Measurements from ENCODE around the gene MLST8. TPM values are rescaled to one million over a fixed set of nuclear protein-coding genes. Genes with fewer than 3 reads are reported as not detected.

MLST8 gene
- total RNA-seq, 1 experiment from 2014 or later: 58.0 TPM

- no peaks in the 10 kb centered on the region for H3K9me3 Mint-ChIP-seq (ENCODE audit: low read depth, unreplicated experiment)
- H3K4me1 Mint-ChIP-seq (ENCODE audit: low read depth, unreplicated experiment): peaks cover 9% of the 10 kb centered on the region
- CTCF ChIA-PET: no interaction called here
- H3K27ac Mint-ChIP-seq (ENCODE audit: unreplicated experiment): no peak overlapping the region
- H3K4me3 Mint-ChIP-seq (ENCODE audit: low read depth, unreplicated experiment): no peak overlapping the region
- H3K27me3 Mint-ChIP-seq (ENCODE audit: unreplicated experiment): no peaks in the 10 kb centered on the region
- no TSS peak for BruUV-seq (replicated peaks)
- DNase-seq: no peak
- TF ChIP-seq CTCF (IDR thresholded peaks at IDR 0.05; ENCODE audit: unreplicated experiment): no peak
- H3K36me3 Mint-ChIP-seq (ENCODE audit: insufficient read depth, unreplicated experiment): peaks cover 72% of the 10 kb centered on the region
- intact Hi-C loops (cut with micrococcal nuclease; ENCODE audit: unreplicated experiment): no loop called here
Observed at GRCh38 chr16:2229091-2229490, 23.8 kb downstream of the MLST8 start.

- no peak for DNase-seq
- BruUV-seq (replicated peaks): no TSS peak
- Mint-ChIP-seq H3K36me3 (ENCODE audit: insufficient read depth, unreplicated experiment) (peaks cover 72% of the 10 kb centered on the region), H3K27me3 (ENCODE audit: unreplicated experiment) (no peaks in the 10 kb centered on the region), H3K4me3 (ENCODE audit: low read depth, unreplicated experiment) (no peak overlapping the region), H3K4me1 (ENCODE audit: low read depth, unreplicated experiment) (peaks cover 9% of the 10 kb centered on the region), H3K9me3 (ENCODE audit: low read depth, unreplicated experiment) (no peaks in the 10 kb centered on the region), H3K27ac (ENCODE audit: unreplicated experiment) (no peak overlapping the region)
- intact Hi-C loops (cut with micrococcal nuclease; ENCODE audit: unreplicated experiment): no loop called here
- TF ChIP-seq CTCF (IDR thresholded peaks at IDR 0.05; ENCODE audit: unreplicated experiment): no peak
- CTCF ChIA-PET: no interaction called here
Observed at GRCh38 chr16:2229632-2230250, 24.5 kb downstream of the MLST8 start.

GRCh38 chr16:2230376-2230775 lies 25.1 kb downstream of the MLST8 start:
- no peak overlapping the region for H3K27ac Mint-ChIP-seq (ENCODE audit: unreplicated experiment)
- no TSS peak for BruUV-seq (replicated peaks)
- no peak overlapping the region for H3K4me3 Mint-ChIP-seq (ENCODE audit: low read depth, unreplicated experiment)
- no peaks in the 10 kb centered on the region for H3K9me3 Mint-ChIP-seq (ENCODE audit: low read depth, unreplicated experiment)
- CTCF ChIA-PET: no interaction called here
- peaks cover 13% of the 10 kb centered on the region for H3K4me1 Mint-ChIP-seq (ENCODE audit: low read depth, unreplicated experiment)
- intact Hi-C loops (cut with micrococcal nuclease; ENCODE audit: unreplicated experiment): no loop called here
- no peak for DNase-seq
- peaks cover 74% of the 10 kb centered on the region for H3K36me3 Mint-ChIP-seq (ENCODE audit: insufficient read depth, unreplicated experiment)
- H3K27me3 Mint-ChIP-seq (ENCODE audit: unreplicated experiment): no peaks in the 10 kb centered on the region
- TF ChIP-seq CTCF (IDR thresholded peaks at IDR 0.05; ENCODE audit: unreplicated experiment): no peak

- no peak overlapping the region for H3K4me3 Mint-ChIP-seq (ENCODE audit: low read depth, unreplicated experiment)
- no peak overlapping the region for H3K27ac Mint-ChIP-seq (ENCODE audit: unreplicated experiment)
- BruUV-seq (replicated peaks): no TSS peak
- intact Hi-C loops (cut with micrococcal nuclease; ENCODE audit: unreplicated experiment): no loop called here
- TF ChIP-seq CTCF (IDR thresholded peaks at IDR 0.05; ENCODE audit: unreplicated experiment): no peak
- H3K4me1 Mint-ChIP-seq (ENCODE audit: low read depth, unreplicated experiment): peaks cover 12% of the 10 kb centered on the region
- CTCF ChIA-PET: no interaction called here
- no peak for DNase-seq
- peaks cover 76% of the 10 kb centered on the region for H3K36me3 Mint-ChIP-seq (ENCODE audit: insufficient read depth, unreplicated experiment)
- no peaks in the 10 kb centered on the region for H3K9me3 Mint-ChIP-seq (ENCODE audit: low read depth, unreplicated experiment)
- no peaks in the 10 kb centered on the region for H3K27me3 Mint-ChIP-seq (ENCODE audit: unreplicated experiment)
Observed at GRCh38 chr16:2231016-2231931, 26.0 kb downstream of the MLST8 start.

All from Calu3 (cell line).